ACHN (cell line): ENCODE measurements around the gene NCK2.
"Not testable (repeated sequence)": the region's sequence is repeated elsewhere in the genome, so short reads cannot be mapped to it uniquely, and the experiment has no call there.

Experiments used
- DNase-seq: peaks from one replicate; pipeline ENCODE4 v3.0.0-alpha.2; 2015
- in situ Hi-C: cut with HindIII; loops from 2 replicates; pipeline ENCODE4 v1.10.0; 2017; ENCODE audit warnings: low sequenced_read_pairs, low pct_ligation_motif_present, low pct_unique_long_range_greater_than_20kb

NCK2 gene

GRCh38 chr2:105750735-105751134, 6.0 kb downstream of the NCK2 start:
- DNase-seq: no peak

GRCh38 chr2:105751272-105751671, 6.6 kb downstream of the NCK2 start:
- in situ Hi-C loops: no loop called here
- no peak for DNase-seq

More at GRCh38 chr2:105750735-105751134, 6.0 kb downstream of the NCK2 start:
- in situ Hi-C loops: no loop called here

GRCh38 chr2:105752691-105753358, 8.1 kb downstream of the NCK2 start:
- in situ Hi-C loops: no loop called here
- no peak for DNase-seq

- DNase-seq: no peak
- in situ Hi-C loops: no loop called here
Measured at GRCh38 chr2:105753380-105753779, 8.7 kb downstream of the NCK2 start.

GRCh38 chr2:105754011-105754410, 9.3 kb downstream of the NCK2 start:
- DNase-seq: no peak
- in situ Hi-C loops: no loop called here

GRCh38 chr2:105754994-105755393, 10.3 kb downstream of the NCK2 start:
- in situ Hi-C loops: no loop called here

GRCh38 chr2:105755895-105756294, 11.2 kb downstream of the NCK2 start:
- no peak for DNase-seq
- in situ Hi-C loops: no loop called here

More at GRCh38 chr2:105754994-105755393, 10.3 kb downstream of the NCK2 start:
- DNase-seq: no peak

- DNase-seq: no peak
- in situ Hi-C loops: no loop called here
Measured at GRCh38 chr2:105756435-105756834, 11.7 kb downstream of the NCK2 start.

GRCh38 chr2:105756865-105757264, 12.2 kb downstream of the NCK2 start:
- in situ Hi-C loops, DNase-seq: not testable (repeated sequence)

- in situ Hi-C loops: no loop called here
- no peak for DNase-seq
Measured at GRCh38 chr2:105757433-105757832, 12.7 kb downstream of the NCK2 start.

- no peak for DNase-seq
- in situ Hi-C loops: no loop called here
Measured at GRCh38 chr2:105760191-105760590, 15.5 kb downstream of the NCK2 start.

- no peak for DNase-seq
- in situ Hi-C loops: no loop called here
Measured at GRCh38 chr2:105760639-105761337, 16.1 kb downstream of the NCK2 start.

GRCh38 chr2:105761931-105762515, 17.3 kb downstream of the NCK2 start:
- DNase-seq: no peak
- in situ Hi-C loops: no loop called here

- in situ Hi-C loops: no loop called here
- DNase-seq: no peak
Measured at GRCh38 chr2:105763076-105763475, 18.4 kb downstream of the NCK2 start.

GRCh38 chr2:105764059-105764458, 19.3 kb downstream of the NCK2 start:
- no peak for DNase-seq
- in situ Hi-C loops: no loop called here

GRCh38 chr2:105765415-105766299, 20.9 kb downstream of the NCK2 start:
- no peak for DNase-seq
- in situ Hi-C loops: no loop called here

GRCh38 chr2:105766300-105766866, 21.7 kb downstream of the NCK2 start:
- no peak for DNase-seq
- in situ Hi-C loops: no loop called here

GRCh38 chr2:105768176-105768575, 23.5 kb downstream of the NCK2 start:
- DNase-seq: no peak
- in situ Hi-C loops: no loop called here
